Activated CD4-positive, alpha-beta memory T cell treated with anti-CD3 and anti-CD28 coated beads, Interleukin-2, amount 10 ng/mL, durations not matched to agents 7 days and 5 days (primary cell): Measurements from ENCODE around the gene ENOX1. TPM values are rescaled to one million over a fixed set of nuclear protein-coding genes. Genes with fewer than 3 reads are reported as not detected.

ENCODE experiments used
- CTCF ChIA-PET: fragments of 350-600 bp; sonication (Branson Sonifier 250); formaldehyde crosslinking; loops from one replicate; lab custom pipeline; 2021; ENCODE audit warnings: antibody characterized with exemption, inconsistent platforms; lab: Charles Lee
- POLR2A ChIA-PET: fragments of 350-600 bp; sonication (Branson Sonifier 250); formaldehyde crosslinking; loops from one replicate; lab custom pipeline; 2021; ENCODE audit warnings: antibody characterized with exemption; lab: Charles Lee
- DNase-seq: peaks from one replicate; pipeline ENCODE4 v3.0.0-alpha.2; 2020
- H3K27ac Mint-ChIP-seq: one replicate; pipeline ENCODE4 v1.8.0; 2021; ENCODE audit warnings: mild to moderate bottlenecking, mixed read lengths
- H3K27me3 Mint-ChIP-seq: one replicate; pipeline ENCODE4 v1.8.0; 2021; ENCODE audit warnings: mixed read lengths
- H3K36me3 Mint-ChIP-seq: one replicate; pipeline ENCODE4 v1.8.0; 2021; ENCODE audit warnings: low read depth, mixed read lengths
- H3K4me1 Mint-ChIP-seq: one replicate; pipeline ENCODE4 v1.8.0; 2021; ENCODE audit warnings: mixed read lengths
- H3K4me3 Mint-ChIP-seq: one replicate; pipeline ENCODE4 v1.8.0; 2021; ENCODE audit warnings: mild to moderate bottlenecking, mixed read lengths
- H3K9me3 Mint-ChIP-seq: one replicate; pipeline ENCODE4 v1.8.0; 2021; ENCODE audit warnings: mixed read lengths
- total RNA-seq, 2 experiments: library from RNA; stranded (reverse); gene quantifications; one replicate each; pipeline ENCODE4 v1.2.3, GENCODE V29; 2021

The ENOX1 gene
- total RNA-seq, 2 experiments from 2014 or later, result 0.25 to 0.38 TPM

DNA sequence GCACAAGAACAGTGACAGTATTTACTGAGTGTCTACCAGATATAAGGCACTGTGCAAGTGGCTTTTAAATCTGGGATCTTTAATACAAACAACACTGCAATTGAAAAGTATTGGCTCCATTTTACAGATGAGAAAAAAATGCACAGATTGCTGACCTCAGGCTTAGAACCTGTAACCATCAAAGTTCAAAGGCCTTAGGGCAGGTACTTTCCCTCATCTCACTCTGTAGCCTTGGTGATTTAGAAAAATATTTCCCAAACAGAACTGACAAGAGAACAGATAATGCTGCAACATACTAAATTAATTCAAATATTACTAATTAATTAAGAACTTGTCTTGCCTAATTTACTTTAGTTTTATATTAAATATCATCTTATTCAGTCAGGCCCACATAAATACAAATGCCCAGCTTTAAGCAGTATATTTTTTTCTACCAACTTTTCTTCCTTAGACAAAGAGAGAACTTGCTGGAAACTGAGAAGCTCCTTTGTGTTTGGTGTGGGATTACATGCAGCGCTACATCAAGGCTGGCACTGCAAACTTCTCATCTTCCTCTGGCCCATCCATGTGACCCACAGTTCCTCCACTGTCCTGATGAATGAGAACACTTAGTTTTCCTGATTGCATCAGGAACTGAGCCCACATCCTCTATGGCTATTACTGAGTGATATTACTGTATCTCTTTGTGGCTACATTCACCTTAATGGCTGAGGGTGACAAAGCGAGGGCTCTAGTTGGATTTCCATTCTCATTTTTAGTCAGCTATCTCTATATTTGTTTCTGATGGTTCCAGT lies 302.1 kb downstream of the ENOX1 start:
- Mint-ChIP-seq H3K27ac (no peak overlapping the region), H3K4me3 (no peak overlapping the region), H3K36me3 (no peaks in the 10 kb centered on the region), H3K4me1 (peaks cover 4% of the 10 kb centered on the region), H3K27me3 (peaks cover 2% of the 10 kb centered on the region), H3K9me3 (no peaks in the 10 kb centered on the region)
- no peak for DNase-seq
- POLR2A ChIA-PET, result no interaction called here
- CTCF ChIA-PET, result no interaction called here

DNA sequence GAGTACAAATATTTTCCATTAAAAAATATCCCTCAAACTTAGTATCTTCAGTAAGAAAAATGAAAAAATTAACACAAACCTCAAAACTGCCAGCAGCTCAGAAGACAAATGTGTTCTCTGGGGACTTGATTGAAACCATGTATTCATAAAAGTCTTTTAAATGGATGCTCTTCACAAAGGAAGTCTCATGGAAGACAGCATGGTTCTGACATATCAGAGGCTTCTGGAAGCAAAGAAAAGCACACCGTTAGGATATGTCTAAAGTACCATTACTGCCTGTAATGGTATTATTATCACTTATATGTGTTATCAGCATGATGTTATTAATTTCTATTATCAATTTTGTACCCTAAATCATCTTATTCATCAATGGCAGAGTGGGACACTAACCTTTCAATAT lies 302.8 kb downstream of the ENOX1 start:
- Mint-ChIP-seq H3K9me3 (no peaks in the 10 kb centered on the region), H3K27me3 (peaks cover 2% of the 10 kb centered on the region), H3K36me3 (no peaks in the 10 kb centered on the region), H3K4me1 (peaks cover 4% of the 10 kb centered on the region), H3K4me3 (no peak overlapping the region), H3K27ac (no peak overlapping the region)
- POLR2A ChIA-PET, result no interaction called here
- CTCF ChIA-PET, result no interaction called here
- DNase-seq, result no peak

DNA sequence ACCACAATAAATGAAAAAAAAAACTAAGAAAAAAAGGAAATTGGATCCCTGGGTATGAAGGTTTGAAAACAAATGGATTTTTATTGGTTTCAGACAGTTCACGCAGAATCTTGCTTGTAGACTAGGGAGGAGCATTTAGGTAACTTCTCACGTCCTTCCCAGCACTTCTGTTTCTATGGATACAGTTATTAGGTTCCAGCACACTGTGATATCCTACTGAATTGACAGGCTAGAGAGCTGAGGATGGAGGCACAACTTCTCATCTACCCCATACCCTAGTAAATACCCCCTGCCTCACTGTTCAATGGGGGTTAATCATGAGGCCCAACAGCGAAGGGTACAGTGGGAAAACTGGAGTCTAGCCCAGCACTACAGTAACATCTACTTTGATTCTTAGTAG lies 304.1 kb downstream of the ENOX1 start:
- no peak overlapping the region for H3K27ac Mint-ChIP-seq
- POLR2A ChIA-PET, result no interaction called here
- peaks cover 3% of the 10 kb centered on the region for H3K27me3 Mint-ChIP-seq

DNA sequence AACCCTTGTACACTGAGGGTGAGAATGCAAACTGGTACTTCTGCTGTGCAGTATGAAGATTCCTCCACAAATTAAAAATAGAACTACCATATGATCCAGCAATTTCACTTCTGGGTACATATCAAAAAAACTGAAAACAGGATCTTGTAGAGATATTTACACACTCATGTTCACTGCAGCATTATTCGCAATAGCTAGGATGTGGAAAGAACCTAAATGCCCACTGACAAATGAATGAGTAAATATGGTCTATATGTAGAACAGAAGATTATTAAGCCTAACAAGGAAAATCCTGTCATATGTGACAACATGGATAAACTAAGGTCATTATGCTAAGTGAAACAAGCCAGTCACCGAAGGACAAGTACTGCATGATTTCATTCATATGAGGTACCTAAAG lies 304.7 kb downstream of the ENOX1 start:
- no peak overlapping the region for H3K27ac Mint-ChIP-seq
- H3K4me3 Mint-ChIP-seq, result no peak overlapping the region
- H3K36me3 Mint-ChIP-seq, result no peaks in the 10 kb centered on the region
- no peaks in the 10 kb centered on the region for H3K9me3 Mint-ChIP-seq
- peaks cover 6% of the 10 kb centered on the region for H3K27me3 Mint-ChIP-seq
- ChIA-PET CTCF (no interaction called here), POLR2A (no interaction called here)
- no peak for DNase-seq
- H3K4me1 Mint-ChIP-seq, result peaks cover 4% of the 10 kb centered on the region

More for the DNA sequence above, 304.1 kb downstream of the ENOX1 start:
- H3K36me3 Mint-ChIP-seq, result no peaks in the 10 kb centered on the region
- peaks cover 4% of the 10 kb centered on the region for H3K4me1 Mint-ChIP-seq
- H3K4me3 Mint-ChIP-seq, result no peak overlapping the region
- CTCF ChIA-PET, result no interaction called here
- DNase-seq, result no peak
- no peaks in the 10 kb centered on the region for H3K9me3 Mint-ChIP-seq

DNA sequence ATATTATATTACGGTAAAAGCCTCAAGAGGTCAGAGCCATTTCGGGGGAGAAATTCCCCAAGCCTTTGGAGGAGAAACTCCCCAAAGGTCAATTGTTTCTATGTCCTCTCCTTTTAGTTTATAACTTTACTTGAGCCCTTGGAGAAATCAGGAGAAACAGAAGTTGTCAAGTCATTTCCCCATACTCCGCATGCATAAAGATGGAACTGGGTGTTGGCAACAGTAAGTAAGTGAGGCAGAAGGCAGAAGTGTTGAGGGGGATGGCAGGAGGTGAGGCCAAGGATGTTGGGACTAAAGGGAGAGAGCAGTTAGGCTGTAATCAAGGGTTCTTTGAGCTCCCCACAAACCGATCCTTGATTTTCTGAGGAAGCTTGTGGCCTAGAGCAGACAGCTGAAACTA lies 307.9 kb downstream of the ENOX1 start:
- H3K4me1 Mint-ChIP-seq, result no peaks in the 10 kb centered on the region
- CTCF ChIA-PET, result no interaction called here
- H3K27me3 Mint-ChIP-seq, result peaks cover 6% of the 10 kb centered on the region
- no peak for DNase-seq
- no peaks in the 10 kb centered on the region for H3K9me3 Mint-ChIP-seq
- no peaks in the 10 kb centered on the region for H3K36me3 Mint-ChIP-seq
- H3K4me3 Mint-ChIP-seq, result no peak overlapping the region
- no peak overlapping the region for H3K27ac Mint-ChIP-seq
- POLR2A ChIA-PET, result no interaction called here

DNA sequence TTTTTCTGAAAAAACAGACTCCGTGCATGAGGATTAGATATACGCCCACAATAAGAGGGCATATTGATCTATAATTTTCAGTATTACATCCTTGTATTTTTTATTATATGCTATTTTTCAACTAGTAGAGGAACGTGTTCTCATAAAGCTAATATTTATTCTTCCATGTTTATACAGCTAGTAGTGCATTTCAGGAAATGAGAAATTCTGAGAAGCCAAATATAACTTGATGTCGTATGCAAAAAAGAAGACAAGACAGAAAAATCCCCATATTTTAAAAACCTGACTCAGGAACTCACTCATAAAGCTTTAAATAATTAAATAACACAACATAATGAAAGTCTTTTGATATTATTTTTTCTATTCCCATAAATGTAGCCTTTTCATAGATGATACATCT lies 308.6 kb downstream of the ENOX1 start:
- no peak overlapping the region for H3K4me3 Mint-ChIP-seq
- H3K9me3 Mint-ChIP-seq, result no peaks in the 10 kb centered on the region
- no peaks in the 10 kb centered on the region for H3K36me3 Mint-ChIP-seq
- H3K4me1 Mint-ChIP-seq, result no peaks in the 10 kb centered on the region
- ChIA-PET CTCF (no interaction called here), POLR2A (no interaction called here)
- H3K27me3 Mint-ChIP-seq, result peaks cover 6% of the 10 kb centered on the region
- DNase-seq, result no peak
- H3K27ac Mint-ChIP-seq, result no peak overlapping the region

DNA sequence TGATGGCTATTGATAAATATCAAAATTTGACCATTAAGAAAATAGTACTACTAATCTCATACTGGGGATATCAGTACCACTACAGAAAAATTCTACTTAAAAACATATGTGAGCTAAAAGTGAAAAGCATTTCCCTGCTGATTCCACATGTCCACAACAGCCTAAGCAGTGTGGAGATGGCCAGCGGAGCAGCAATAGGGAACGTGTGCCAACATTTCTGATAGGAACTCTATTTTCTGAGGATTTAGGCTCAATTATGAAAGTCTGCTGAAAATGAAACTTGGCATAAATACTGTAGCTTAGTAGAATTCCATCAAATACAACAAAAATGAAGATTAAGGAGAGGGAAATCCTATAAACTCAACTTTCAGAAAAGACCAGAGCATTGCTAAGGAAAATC lies 311.6 kb downstream of the ENOX1 start:
- DNase-seq, result no peak
- H3K27ac Mint-ChIP-seq, result no peak overlapping the region
- H3K36me3 Mint-ChIP-seq, result no peaks in the 10 kb centered on the region
- no peaks in the 10 kb centered on the region for H3K9me3 Mint-ChIP-seq
- H3K4me1 Mint-ChIP-seq, result no peaks in the 10 kb centered on the region
- peaks cover 5% of the 10 kb centered on the region for H3K27me3 Mint-ChIP-seq
- POLR2A ChIA-PET, result no interaction called here
- H3K4me3 Mint-ChIP-seq, result no peak overlapping the region
- CTCF ChIA-PET, result no interaction called here

DNA sequence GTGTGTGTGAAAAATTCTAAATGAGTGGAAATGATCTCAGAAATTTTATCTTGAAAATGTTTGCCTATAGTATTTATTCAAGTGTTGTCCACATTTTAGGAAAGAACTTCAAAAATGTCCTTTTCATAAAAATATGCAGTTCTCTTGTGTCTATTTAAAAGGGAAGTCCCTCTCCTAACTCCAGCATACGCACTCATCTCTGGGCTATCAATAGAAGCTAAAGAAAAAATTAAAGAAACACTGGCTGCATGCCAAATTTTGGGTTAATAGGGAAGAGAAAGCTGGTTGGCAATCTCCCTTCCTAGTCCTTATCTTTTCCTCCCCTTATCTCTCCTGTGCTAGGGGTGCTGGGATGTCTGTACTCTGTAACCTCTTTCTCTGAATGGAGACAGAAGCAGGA lies 313.3 kb downstream of the ENOX1 start:
- ChIA-PET POLR2A (no interaction called here), CTCF (no interaction called here)
- no peaks in the 10 kb centered on the region for H3K9me3 Mint-ChIP-seq
- no peaks in the 10 kb centered on the region for H3K4me1 Mint-ChIP-seq
- peaks cover 5% of the 10 kb centered on the region for H3K27me3 Mint-ChIP-seq
- no peaks in the 10 kb centered on the region for H3K36me3 Mint-ChIP-seq
- DNase-seq, result no peak
- no peak overlapping the region for H3K4me3 Mint-ChIP-seq
- no peak overlapping the region for H3K27ac Mint-ChIP-seq

DNA sequence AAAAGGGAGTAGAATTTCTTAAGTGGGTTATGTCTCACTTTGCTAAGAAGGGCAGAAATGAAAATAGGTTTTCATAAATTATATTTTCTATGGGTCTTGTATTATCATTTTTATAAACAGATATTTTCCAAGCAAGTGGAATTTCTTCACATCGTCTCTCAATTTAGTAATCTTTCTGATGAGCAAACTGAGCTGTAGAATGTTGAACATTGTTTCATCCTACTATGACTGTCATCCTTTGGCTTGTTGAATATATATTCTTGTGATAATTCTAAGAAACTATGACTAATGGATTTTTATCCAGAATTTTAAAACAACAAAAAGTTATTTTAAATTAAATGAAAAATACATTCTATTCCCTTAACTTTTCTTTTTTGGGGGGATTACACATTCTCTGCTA lies 313.8 kb downstream of the ENOX1 start:
- CTCF ChIA-PET, result no interaction called here
- no peaks in the 10 kb centered on the region for H3K9me3 Mint-ChIP-seq
- H3K27me3 Mint-ChIP-seq, result peaks cover 5% of the 10 kb centered on the region
- POLR2A ChIA-PET, result no interaction called here
- H3K4me3 Mint-ChIP-seq, result no peak overlapping the region
- H3K36me3 Mint-ChIP-seq, result no peaks in the 10 kb centered on the region
- no peaks in the 10 kb centered on the region for H3K4me1 Mint-ChIP-seq
- no peak overlapping the region for H3K27ac Mint-ChIP-seq
- DNase-seq, result no peak

DNA sequence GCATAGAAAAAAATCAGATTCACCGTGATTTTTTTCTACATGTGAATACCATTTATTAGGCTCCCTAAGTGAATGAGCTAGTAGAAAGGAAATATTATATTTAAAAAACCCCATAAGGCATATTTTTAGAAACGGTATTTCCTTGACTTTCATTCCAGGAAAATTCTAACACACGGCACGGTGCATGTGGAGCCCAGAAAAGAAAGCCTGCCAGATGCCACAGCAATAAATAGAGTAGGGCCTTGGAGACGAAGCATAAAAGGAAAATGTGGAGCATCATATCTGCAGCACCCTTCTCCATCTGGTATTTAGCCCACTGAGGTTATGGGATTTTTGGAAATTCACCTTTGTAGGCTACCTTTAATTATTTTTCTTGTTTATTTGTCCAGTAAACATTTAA lies 314.4 kb downstream of the ENOX1 start:
- H3K27ac Mint-ChIP-seq, result no peak overlapping the region
- H3K27me3 Mint-ChIP-seq, result peaks cover 2% of the 10 kb centered on the region
- no peaks in the 10 kb centered on the region for H3K36me3 Mint-ChIP-seq
- no peaks in the 10 kb centered on the region for H3K9me3 Mint-ChIP-seq
- CTCF ChIA-PET, result no interaction called here
- H3K4me1 Mint-ChIP-seq, result no peaks in the 10 kb centered on the region
- DNase-seq, result no peak
- H3K4me3 Mint-ChIP-seq, result no peak overlapping the region
- POLR2A ChIA-PET, result no interaction called here

DNA sequence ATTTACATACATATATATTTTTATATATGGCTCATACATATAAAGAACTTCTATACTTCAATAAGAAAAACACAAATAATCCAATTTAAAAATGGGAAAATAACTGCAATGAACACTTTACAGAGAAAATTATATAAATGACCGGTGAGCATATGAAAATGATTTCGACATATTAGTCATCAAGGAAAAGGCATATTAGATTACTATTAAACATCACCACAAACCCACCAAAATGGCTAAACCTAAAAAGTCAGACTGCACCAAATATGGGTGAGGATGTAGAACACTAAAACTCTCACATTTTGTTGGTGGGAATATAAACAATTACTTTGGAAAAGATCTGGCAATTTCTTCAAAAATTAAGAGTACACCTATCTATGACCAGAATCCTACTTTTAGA lies 316.2 kb downstream of the ENOX1 start:
- ChIA-PET CTCF (no interaction called here), POLR2A (no interaction called here)
- Mint-ChIP-seq H3K27me3 (peaks cover 2% of the 10 kb centered on the region), H3K27ac (no peak overlapping the region), H3K4me1 (no peaks in the 10 kb centered on the region), H3K36me3 (no peaks in the 10 kb centered on the region), H3K4me3 (no peak overlapping the region), H3K9me3 (no peaks in the 10 kb centered on the region)
- DNase-seq, result no peak

DNA sequence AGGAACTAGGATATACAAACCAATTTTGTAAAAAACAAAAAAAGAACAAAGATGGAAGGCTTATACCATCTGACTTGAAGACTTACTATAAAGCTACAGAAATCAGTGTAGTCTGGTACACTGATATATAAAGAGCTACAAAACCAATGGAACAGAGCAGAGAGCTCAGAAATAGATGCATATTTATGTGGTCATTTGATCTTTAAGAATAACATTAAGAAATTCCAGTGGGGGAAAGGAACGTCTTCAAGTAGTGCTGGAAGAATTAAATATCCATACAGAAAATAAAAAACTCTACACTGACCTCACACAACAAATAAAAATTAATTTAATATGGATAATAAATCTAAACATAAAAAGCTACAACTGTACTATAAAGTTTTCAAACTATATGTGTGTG lies 317.0 kb downstream of the ENOX1 start:
- Mint-ChIP-seq H3K36me3 (no peaks in the 10 kb centered on the region), H3K27me3 (peaks cover 2% of the 10 kb centered on the region), H3K27ac (no peak overlapping the region), H3K9me3 (no peaks in the 10 kb centered on the region), H3K4me1 (no peaks in the 10 kb centered on the region), H3K4me3 (no peak overlapping the region)
- no peak for DNase-seq
- POLR2A ChIA-PET, result no interaction called here
- CTCF ChIA-PET, result no interaction called here

DNA sequence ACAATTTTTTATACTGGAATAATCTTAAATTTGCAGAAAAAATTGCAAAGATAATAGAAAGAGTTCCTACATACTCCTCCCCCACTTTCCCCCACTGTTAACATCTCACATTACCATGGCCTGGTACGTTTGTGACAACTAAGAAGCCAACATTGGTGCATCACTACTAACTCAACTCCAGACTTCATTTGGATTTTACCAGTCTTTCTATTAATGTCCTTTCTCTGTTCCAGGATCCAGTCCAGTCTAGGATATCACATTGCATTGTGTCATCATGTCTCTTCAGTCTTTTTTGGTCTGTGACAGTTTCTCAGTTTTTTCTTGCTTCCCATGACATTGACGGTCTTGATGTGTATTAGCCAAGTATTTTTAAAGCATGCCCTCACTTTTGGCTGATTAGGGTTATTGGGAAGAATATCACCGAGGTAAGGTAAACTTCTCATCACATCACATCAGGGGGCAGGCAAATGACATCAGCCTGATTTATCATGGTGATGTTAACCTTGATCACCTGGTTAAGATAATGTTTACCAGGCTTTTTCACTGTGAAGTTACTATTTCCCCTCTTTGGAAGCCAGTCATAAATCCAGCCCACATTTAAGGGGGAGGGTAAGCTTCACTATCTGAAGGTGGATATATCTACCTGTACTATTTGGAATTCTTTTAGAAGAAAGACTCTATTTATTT lies 322.1 kb downstream of the ENOX1 start:
- Mint-ChIP-seq H3K27ac (no peak overlapping the region), H3K36me3 (no peaks in the 10 kb centered on the region), H3K27me3 (no peaks in the 10 kb centered on the region), H3K9me3 (no peaks in the 10 kb centered on the region), H3K4me1 (no peaks in the 10 kb centered on the region), H3K4me3 (no peak overlapping the region)
- ChIA-PET POLR2A (no interaction called here), CTCF (no interaction called here)
- no peak for DNase-seq
